GM19193 (cell line): ENCODE measurements around the gene DCUN1D4.

Source experiments
- POLR2A ChIP-seq: IDR thresholded peaks from 4 replicates; pipeline ENCODE4 v1.6.1; 2011; ENCODE audit not compliant: insufficient read depth, insufficient read length; ENCODE audit errors: extremely low read depth

DCUN1D4 gene

GRCh38 chr4:51842554-51843308, at the start of gene DCUN1D4:
Gene DCUN1D4, plus strand, starts transcription at chr4:51843153. Its CDS starts 90 bp downstream, at chr4:51843243.
- TF ChIP-seq POLR2A, result peak; percentile 59

- TF ChIP-seq POLR2A, result no peak
Observed at GRCh38 chr4:51820443-51821234, 22.3 kb upstream of the DCUN1D4 start.

GRCh38 chr4:51825341-51825740, 17.6 kb upstream of the DCUN1D4 start:
- no peak for TF ChIP-seq POLR2A

GRCh38 chr4:51830156-51830720, 12.7 kb upstream of the DCUN1D4 start:
- TF ChIP-seq POLR2A, result no peak

- TF ChIP-seq POLR2A, result no peak
Observed at GRCh38 chr4:51831133-51831532, 11.8 kb upstream of the DCUN1D4 start.

- TF ChIP-seq POLR2A, result no peak
Observed at GRCh38 chr4:51833236-51833635, 9.7 kb upstream of the DCUN1D4 start.

- no peak for TF ChIP-seq POLR2A
Observed at GRCh38 chr4:51835079-51835478, 7.9 kb upstream of the DCUN1D4 start.

GRCh38 chr4:51835855-51836254, 7.1 kb upstream of the DCUN1D4 start:
- no peak for TF ChIP-seq POLR2A

- TF ChIP-seq POLR2A, result no peak
Observed at GRCh38 chr4:51836549-51836948, 6.4 kb upstream of the DCUN1D4 start.

- TF ChIP-seq POLR2A, result no peak
Observed at GRCh38 chr4:51840781-51841180, 2.2 kb upstream of the DCUN1D4 start.

GRCh38 chr4:51842167-51842553, 793 bp upstream of the DCUN1D4 start:
- TF ChIP-seq POLR2A, result no peak

GRCh38 chr4:51843309-51844152, 578 bp downstream of the DCUN1D4 start:
- TF ChIP-seq POLR2A, result no peak

- TF ChIP-seq POLR2A, result peak; percentile 34
Observed at GRCh38 chr4:51844153-51845054, 1.5 kb downstream of the DCUN1D4 start.

GRCh38 chr4:51845055-51845426, 2.1 kb downstream of the DCUN1D4 start:
- no peak for TF ChIP-seq POLR2A
